ENCODE measurements around the gene KMT2B.
"Not testable (repeated sequence)": the region's sequence is repeated elsewhere in the genome, so short reads cannot be mapped to it uniquely, and the experiment has no call there.

The KMT2B gene

GRCh38 chr19:35717665-35718344 lies at the start of gene KMT2B:
KMT2B (plus strand) TSS chr19:35718003; CDS start chr19:35718019, 16 bp downstream.
- DNase-seq (ENCODE audit: low read depth in 3 of 3): no peak

- DNase-seq (ENCODE audit: low read depth in 3 of 3): no peak
Measured at GRCh38 chr19:35669566-35669965, 48.2 kb upstream of the KMT2B start.

- no peak for DNase-seq (ENCODE audit: low read depth in 3 of 3)
Measured at GRCh38 chr19:35669974-35670373, 47.8 kb upstream of the KMT2B start.

DNA sequence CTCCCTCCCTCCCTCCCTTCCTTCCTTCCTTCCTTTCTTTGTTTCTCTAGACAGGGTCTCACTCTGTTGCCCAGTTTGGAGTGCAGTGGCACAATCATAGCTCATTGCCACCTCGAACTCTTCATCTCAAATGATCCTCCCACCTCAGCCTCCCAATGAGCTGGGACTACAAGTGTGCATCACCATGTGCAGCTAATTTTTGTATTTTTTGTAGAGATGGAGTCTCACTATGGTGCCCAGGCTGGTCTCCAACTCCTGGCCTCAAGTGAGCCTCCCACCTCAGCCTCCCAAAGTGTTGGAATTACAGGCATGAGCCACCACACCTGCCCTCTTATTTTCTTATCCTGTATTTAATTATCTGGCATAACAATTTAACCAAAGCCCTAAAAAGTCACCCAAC lies 47.1 kb upstream of the KMT2B start:
- no peak for DNase-seq (ENCODE audit: low read depth in 3 of 3)

- DNase-seq (ENCODE audit: low read depth in 3 of 3): no peak
Measured at GRCh38 chr19:35671818-35672217, 46.0 kb upstream of the KMT2B start.

GRCh38 chr19:35673121-35673804 lies 44.5 kb upstream of the KMT2B start:
- peak; percentile 23 to 44 (median 36) for DNase-seq (ENCODE audit: low read depth in 3 of 3)

- no peak for DNase-seq (ENCODE audit: low read depth in 3 of 3)
Measured at GRCh38 chr19:35675589-35676140, 42.1 kb upstream of the KMT2B start.

- DNase-seq (ENCODE audit: low read depth in 3 of 3): no peak
Measured at GRCh38 chr19:35689836-35690235, 28.0 kb upstream of the KMT2B start.

- DNase-seq (ENCODE audit: low read depth in 3 of 3): not testable (repeated sequence)
Measured at GRCh38 chr19:35691106-35691505, 26.7 kb upstream of the KMT2B start.

GRCh38 chr19:35692010-35692409 lies 25.8 kb upstream of the KMT2B start:
- DNase-seq (ENCODE audit: low read depth in 3 of 3): no peak

- DNase-seq (ENCODE audit: low read depth in 3 of 3): no peak
Measured at GRCh38 chr19:35693422-35693821, 24.4 kb upstream of the KMT2B start.

DNA sequence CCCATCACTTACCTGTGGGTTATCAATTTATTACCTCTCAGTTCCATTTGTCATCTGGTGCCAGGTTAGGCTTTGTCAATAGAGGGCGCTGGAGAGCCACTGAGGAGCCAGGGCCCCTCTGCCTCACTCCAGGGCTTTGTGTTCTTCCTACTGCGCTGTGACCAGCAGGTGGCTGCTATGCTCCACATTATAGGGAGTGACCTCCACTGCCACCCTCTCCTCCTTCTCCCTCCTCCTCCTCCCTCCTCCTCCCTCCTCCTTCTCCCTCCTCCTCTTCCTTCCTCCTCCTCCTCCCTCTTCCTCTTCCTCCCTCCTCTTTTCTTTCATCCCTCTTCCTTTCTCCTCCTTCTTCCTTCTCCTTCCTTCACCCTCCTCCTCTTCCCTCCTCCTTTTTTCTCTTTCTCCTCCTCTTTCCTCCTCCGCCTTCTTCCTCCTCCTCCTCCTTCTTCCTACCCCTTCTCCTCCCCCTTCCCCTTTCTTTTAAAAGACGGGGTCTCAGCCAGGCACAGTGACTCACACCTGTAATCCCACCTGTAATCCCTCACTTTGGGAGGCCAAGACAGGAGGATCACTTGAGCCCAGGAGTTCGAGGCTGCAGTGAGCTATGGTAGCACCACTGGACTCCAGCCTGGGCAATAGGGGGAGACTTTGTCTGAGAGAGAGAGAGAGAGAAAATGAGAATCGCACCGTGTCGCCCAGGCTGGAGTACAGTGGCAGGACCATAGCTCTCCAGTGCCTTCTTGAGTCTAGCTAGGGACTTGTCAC lies 23.8 kb upstream of the KMT2B start:
- peak; percentile 85 to 90 (median 87) for DNase-seq (ENCODE audit: low read depth in 3 of 3)

DNA sequence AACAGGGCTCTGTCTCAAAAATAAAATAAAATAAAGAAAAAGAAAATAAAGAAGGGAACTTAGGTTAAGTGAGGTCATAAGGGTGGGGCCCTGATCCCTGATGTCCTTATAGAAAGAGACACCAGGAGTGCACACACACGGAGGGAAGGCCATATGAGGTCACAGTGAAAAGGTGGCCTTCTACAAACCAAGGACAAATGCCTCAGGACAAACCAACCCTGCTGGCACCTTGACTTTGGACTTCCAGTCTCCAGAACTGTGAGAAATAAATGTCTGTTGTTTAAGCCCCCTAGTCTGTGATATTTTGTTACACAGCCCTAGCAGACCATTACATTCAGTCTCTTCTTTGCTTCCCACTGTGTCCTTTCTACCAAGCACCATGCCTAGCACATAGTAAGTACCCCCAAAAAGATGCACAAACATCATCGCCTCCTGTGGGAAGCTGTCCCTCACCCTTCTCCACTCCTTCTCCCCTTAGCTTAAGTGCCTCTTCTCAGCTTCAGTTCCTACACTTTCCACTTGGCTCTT lies 21.8 kb upstream of the KMT2B start:
- no peak for DNase-seq (ENCODE audit: low read depth in 3 of 3)

DNA sequence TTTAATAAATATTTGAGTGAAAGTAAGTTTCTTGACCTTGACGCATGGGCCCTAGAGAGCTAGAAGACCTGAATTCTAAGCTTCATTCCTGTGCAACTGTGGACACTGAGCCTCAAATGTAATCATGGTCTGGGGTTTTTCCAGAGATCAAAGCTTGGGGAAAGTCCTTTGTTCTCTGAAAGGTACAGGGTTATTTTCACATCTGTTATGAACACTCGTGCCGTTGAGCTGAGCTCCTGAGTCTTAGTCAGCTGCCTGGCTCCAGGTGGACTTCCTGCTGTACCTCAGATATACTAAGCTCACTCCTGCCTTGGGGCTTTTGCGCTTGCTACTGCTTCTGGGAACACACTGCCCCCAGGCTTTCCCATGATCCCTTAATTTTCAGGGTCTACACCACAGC lies 21.0 kb upstream of the KMT2B start:
- no peak for DNase-seq (ENCODE audit: low read depth in 3 of 3)

DNA sequence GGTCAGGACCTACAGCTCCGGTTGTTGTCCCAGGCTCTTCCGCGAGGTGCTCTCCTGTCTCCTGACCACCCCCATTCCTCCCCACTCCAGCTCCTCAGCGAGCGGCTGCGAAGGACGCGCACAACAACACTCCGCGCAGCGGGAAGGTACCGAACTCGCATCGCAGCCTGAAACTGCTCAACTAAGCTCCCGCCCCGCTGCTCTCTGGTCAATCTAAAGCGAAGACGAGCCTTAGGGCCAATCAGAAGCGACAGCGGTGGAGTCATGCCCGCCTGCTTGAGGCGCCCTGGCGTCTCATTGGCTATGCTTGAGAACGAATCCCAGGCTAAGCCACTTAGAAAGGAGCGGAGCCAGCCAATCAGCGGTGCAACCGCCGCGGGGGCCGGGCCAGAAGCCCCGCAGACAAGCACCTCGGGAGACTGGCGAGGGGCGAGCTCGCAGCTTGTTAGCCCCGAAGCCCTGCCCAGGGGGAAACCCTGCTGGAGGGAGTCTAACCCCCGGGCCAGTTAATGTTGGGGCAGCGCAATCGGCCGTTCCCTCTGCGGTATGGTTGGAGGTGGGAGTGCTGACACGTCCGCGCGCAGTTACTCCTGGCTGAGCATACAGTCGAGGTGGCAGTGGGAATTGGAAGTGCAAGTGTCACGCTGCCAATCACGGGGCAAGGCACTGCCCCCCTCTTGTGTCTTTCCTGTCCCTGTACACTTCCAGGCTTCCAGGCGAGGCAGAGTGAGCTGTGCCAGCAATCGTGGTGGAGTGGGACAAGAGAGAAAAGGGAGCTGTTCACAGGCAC lies 15.4 kb upstream of the KMT2B start:
- DNase-seq (ENCODE audit: low read depth in 3 of 3): peak; percentile 83 to 93 (median 89)

DNA sequence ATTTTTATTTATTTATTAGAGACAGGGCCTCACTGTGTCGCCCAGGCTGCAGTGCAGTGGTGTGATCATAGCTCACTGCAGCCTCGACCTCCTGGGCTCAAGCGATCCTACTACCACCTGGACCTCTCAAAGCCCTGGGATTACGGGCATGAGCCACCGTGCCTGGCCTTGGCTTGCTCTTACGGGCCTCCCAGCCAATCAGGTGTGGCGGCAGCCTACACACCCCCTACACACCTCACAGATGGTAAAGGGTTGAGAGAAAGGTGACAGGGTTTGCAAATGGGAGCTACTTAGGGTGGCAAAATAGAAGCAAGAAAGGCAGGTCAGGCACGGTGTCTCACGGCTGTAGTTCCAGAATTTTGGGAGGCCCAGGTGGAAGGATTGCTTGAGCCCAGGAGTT lies 14.5 kb upstream of the KMT2B start:
- no peak for DNase-seq (ENCODE audit: low read depth in 3 of 3)

DNA sequence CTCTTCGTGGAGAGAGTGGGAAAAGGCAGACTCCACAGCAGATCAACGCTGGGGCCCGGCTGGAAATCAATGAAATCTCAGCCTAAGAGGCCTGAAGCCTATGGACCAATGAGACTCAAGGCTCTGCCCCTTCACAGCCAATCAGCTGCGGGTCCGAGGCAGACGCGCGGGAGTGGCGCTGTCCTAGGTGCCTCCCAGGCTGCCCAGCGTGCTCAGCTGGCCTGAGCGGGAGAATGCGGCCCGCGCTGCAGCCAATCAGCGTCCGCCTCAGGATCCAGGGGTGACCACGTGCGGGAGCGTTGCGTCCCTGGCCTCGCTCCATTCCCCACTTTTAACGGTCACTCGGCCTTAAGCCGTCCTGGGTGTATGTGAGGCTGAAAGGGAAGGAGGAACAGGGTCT lies 13.6 kb upstream of the KMT2B start, which contains the start of gene ZBTB32:
Gene ZBTB32 (plus strand): TSS at position 341 of the 400 bp plus-strand sequence. CDS start 10,069 bp downstream, outside the sequence.
- DNase-seq (ENCODE audit: low read depth in 3 of 3): no peak

DNA sequence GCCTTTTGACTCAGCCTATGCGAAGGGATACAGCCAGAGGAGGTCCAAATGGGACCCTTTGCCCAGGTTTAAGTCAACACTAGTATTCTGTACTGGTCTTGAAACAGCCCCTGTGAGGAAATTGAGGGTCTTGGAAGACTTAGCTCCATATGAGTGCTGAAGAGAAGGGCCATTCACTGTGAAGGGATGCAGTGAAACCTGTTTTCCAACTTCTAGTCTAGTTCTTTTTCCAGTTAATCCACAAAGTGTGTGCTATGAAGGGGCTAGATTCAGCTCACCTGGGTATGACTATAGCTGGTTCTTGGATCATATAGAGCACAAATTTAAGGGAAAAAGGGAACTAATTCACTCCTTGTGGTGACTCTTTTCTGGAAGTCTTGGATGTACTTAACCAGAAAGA lies 9.4 kb upstream of the KMT2B start:
- DNase-seq (ENCODE audit: low read depth in 3 of 3): no peak

DNA sequence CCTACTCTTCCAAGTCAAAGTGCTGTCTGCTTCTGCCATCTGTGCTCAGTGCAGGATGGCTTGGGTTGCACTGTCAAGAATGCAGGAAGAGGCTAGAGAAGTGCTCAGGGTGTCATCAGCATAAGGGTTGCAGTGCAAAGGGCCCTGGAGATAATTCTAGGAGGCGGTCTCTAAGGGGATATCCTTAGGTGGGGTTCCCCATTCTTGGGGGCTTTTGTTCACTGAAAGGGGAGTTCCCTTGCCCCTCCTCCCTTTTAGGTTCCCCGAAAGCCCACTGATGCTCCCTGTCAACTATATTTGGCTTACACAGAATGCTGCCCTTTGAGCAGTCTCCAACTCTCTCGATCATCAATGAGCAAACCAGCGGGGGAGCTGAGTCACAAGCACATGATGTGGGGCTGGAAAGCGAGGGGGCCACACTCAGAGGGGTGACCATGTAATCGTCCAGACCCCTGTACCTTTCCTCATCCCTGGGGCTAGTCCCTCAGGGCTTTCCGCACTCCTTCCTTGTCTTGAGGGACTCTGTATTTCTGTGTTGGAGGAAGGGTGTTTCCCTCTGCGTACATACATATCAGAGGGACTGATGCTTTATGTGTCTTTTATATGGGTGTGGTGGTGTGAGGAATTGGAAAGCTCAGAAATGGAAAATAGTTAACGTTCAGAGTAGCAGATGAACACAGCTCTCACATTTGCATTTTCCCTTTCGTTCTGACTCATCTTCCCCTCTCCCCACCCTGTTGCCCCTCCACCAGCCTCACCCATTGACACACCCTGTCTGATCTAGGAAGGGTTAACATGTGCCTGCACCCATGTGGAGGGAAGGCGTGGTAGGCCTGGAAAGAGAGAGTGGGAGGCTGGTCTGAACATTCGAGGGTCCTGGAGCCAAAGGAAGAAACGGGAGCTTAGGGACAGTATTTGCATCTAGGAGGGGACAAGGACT lies 6.7 kb upstream of the KMT2B start:
- DNase-seq (ENCODE audit: low read depth in 3 of 3): peak in 2 of 3 donors; percentile 62 to 69

Measured in stimulated activated CD4-positive, alpha-beta T cell treated with anti-CD3 and anti-CD28 coated beads, TNF-alpha, amount 100 ng/mL, for 48 hours (primary cell).